GM12873 (cell line): Measurements from ENCODE around the gene TSPAN4.

Source experiments
- CTCF ChIP-seq: IDR thresholded peaks from 2 replicates; pipeline ENCODE4 v1.5.1; 2012; ENCODE audit warnings: low read depth, mild to moderate bottlenecking, moderate library complexity, low read length, control low read depth; ENCODE audit not compliant: insufficient read depth; ENCODE audit errors: missing control alignments

Gene TSPAN4

GRCh38 chr11:821512-822371 is 20.9 kb upstream of the TSPAN4 start:
- no peak for TF ChIP-seq CTCF

- TF ChIP-seq CTCF = no peak
These were observed 19.0 kb upstream of the TSPAN4 start for GRCh38 chr11:823441-824291.

GRCh38 chr11:824292-824880 is 18.3 kb upstream of the TSPAN4 start:
- TF ChIP-seq CTCF = no peak

GRCh38 chr11:824942-825341 is 17.7 kb upstream of the TSPAN4 start:
- TF ChIP-seq CTCF = no peak

GRCh38 chr11:825366-826226 is 17.1 kb upstream of the TSPAN4 start:
- TF ChIP-seq CTCF = no peak

- TF ChIP-seq CTCF = no peak
These were observed 16.4 kb upstream of the TSPAN4 start for GRCh38 chr11:826227-826621.

GRCh38 chr11:826836-827145 is 15.9 kb upstream of the TSPAN4 start:
- TF ChIP-seq CTCF = no peak
